Choroid plexus epithelial cell (primary cell): Measurements from ENCODE around the gene PPP1R13B.
"Not testable (repeated sequence)": the region's sequence is repeated elsewhere in the genome, so short reads cannot be mapped to it uniquely, and the experiment has no call there.

ENCODE experiments used
- DNase-seq: peaks from one replicate; pipeline ENCODE4 v3.0.0-alpha.2; 2010; ENCODE audit warnings: low read depth
- H3K4me3 ChIP-seq: 2 replicates; pipeline ENCODE4 v1.5.1; 2011; ENCODE audit warnings: low read depth, mild to moderate bottlenecking, control low read depth, low read length, moderate library complexity
- TF ChIP-seq, protein P1 (sequence below): conservative IDR thresholded peaks from 2 replicates; pipeline ENCODE4 v1.5.1; 2011; ENCODE audit warnings: low read depth, mild to moderate bottlenecking, control low read depth, inconsistent platforms, low read length, moderate library complexity

The PPP1R13B gene

DNA sequence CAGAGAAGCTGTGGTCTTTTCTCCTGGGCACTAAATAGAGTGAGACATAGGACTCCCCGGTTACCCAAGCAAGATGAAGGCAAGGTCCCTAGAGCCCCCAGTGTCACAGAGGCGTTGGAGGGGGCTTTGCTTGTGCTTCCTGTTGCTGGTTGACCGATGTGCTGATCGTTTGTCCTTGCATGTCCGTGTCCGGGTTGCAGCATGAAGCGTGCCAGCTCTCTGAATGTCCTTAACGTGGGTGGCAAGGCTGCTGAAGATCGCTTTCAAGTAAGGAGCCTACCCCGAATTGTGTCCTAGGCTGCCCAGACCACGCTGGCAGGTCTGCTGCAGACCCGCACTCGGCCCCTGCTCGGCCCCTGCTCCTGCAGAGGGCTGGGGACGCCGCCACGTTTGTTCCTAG is 155.2 kb downstream of the PPP1R13B start:
- TF ChIP-seq, protein P1, sequence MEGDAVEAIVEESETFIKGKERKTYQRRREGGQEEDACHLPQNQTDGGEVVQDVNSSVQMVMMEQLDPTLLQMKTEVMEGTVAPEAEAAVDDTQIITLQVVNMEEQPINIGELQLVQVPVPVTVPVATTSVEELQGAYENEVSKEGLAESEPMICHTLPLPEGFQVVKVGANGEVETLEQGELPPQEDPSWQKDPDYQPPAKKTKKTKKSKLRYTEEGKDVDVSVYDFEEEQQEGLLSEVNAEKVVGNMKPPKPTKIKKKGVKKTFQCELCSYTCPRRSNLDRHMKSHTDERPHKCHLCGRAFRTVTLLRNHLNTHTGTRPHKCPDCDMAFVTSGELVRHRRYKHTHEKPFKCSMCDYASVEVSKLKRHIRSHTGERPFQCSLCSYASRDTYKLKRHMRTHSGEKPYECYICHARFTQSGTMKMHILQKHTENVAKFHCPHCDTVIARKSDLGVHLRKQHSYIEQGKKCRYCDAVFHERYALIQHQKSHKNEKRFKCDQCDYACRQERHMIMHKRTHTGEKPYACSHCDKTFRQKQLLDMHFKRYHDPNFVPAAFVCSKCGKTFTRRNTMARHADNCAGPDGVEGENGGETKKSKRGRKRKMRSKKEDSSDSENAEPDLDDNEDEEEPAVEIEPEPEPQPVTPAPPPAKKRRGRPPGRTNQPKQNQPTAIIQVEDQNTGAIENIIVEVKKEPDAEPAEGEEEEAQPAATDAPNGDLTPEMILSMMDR, result no peak
- no peak for DNase-seq
- H3K4me3 ChIP-seq, result no peak overlapping the region

DNA sequence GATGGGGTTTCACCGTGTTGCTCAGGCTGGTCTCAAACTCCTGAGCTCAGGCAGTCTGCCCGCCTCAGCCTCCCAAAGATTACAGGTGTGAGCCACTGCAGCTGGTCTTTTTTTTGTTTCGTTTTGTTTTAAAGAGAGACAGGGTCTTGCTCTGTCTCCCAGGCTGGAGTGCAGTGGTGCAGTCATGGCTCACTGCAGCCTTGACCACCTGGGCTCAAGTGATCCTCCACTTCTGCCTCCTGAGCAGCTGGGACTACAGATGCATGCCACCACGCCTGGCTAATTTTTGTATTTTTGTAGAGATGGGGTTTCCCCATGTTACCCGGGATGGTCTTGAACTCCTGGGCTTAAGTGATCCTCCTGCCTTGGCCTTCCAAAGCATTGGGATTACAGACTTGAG is 155.7 kb downstream of the PPP1R13B start:
- DNase-seq, H3K4me3 ChIP-seq: not testable (repeated sequence)

DNA sequence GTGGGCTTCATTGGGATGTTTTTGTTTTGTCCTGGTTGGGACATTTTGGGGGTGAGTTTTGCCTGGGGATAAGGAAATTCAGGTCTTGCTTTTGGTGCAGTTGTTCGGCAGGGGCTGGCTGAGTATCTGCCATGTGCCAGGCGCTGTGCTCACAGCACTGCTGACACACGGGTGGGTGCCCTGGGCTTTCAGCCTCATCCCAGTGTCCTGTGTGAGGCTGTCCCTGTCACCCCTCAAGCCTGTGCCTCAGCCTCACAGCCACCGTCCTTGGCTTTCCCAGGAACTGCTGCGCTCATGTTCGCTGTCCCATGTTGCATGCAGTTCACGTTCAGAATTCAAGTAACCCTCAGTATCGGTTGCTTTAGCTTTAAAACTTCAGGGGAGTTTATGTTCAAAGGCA is 157.0 kb downstream of the PPP1R13B start:
- H3K4me3 ChIP-seq, result no peak overlapping the region
- DNase-seq, result no peak
- TF ChIP-seq, protein P1, result no peak

DNA sequence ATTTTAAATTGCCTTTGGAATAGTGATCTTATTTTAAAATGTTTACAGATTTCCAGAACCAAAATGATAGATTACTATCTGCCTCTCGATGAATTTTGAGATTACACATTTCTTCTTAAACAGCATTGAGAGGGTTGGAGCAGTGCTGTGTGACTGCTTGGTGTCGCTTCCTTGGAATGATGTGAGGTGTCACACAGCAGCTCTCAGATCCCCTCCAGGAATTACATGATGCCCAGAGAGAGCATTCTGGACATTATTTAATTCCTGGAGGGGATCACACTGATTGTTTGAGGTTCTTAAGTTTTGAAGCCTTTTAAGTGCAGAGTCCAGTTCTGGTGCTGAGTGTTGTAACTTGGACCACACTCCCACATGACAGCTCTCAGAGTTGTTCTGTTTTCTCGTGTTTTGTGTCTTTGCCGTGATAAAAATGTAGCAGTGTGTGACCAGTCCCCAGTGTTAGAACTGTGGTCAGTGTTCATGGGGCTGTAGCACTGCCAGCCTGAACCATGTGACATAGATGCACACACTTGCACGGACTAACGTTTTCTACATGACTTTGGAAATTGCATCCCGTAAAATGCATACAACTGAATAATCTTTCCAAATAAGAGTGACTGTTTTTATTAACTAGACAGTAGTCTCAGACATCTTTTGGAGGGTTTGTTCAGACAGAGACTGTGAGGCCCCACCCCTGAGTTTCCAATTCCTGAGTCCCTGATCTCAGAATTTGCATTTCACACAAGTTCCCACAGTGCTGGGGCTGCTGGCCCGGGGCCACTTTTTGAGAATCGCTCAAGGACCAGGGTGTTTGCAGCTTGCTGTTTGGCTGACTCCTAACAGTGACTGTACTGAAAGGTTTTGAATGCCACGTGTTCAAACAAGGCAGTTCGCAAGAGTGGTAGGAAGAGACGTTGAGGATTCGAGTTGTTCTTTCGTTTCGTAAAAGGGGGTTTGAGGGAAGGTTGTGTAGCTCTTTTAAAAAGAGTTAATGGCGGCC is 158.2 kb downstream of the PPP1R13B start:
- TF ChIP-seq, protein P1, result no peak
- no peak overlapping the region for H3K4me3 ChIP-seq
- DNase-seq, result peak; percentile 54

DNA sequence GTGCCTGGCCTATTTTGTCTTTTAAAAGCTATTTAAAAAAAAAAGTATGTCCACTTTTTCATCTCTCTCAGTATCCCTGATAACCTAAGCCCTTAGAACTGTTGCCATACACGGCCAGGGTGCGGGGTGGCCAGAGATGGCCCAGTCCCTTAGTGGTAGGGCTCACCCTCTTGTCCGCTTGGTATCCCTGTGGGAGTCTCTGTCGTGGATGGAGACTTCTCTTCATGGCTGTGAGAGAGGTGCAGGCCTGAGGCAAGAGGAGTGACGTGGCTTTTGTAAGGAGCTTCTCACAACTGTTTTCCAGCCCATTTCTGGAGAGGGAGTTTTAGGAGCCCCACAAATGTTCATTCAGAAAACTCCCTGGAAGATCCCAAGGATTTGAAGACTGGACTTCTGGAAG is 158.9 kb downstream of the PPP1R13B start:
- no peak overlapping the region for H3K4me3 ChIP-seq
- no peak for DNase-seq
- TF ChIP-seq, protein P1, result no peak

DNA sequence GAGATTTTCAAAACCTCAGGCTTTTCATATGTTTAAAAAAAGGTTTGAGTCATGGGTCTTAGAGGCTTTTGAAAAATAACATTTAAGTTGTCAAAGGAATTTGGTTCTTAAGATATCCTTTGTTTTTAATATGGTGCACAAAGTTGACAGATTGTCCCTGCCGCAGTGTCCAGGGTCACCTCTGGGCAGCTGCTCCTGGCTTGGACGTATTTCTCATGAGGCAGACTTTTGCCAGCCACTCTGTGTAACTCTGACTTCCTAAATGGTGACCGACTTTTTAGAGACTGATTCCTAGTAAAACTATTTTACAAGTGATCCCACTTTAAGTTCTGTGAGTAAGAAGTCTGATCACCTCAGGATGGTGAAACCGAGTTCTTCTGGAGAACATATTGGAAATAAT is 159.7 kb downstream of the PPP1R13B start:
- no peak overlapping the region for H3K4me3 ChIP-seq
- DNase-seq, result no peak
- TF ChIP-seq, protein P1, result no peak

DNA sequence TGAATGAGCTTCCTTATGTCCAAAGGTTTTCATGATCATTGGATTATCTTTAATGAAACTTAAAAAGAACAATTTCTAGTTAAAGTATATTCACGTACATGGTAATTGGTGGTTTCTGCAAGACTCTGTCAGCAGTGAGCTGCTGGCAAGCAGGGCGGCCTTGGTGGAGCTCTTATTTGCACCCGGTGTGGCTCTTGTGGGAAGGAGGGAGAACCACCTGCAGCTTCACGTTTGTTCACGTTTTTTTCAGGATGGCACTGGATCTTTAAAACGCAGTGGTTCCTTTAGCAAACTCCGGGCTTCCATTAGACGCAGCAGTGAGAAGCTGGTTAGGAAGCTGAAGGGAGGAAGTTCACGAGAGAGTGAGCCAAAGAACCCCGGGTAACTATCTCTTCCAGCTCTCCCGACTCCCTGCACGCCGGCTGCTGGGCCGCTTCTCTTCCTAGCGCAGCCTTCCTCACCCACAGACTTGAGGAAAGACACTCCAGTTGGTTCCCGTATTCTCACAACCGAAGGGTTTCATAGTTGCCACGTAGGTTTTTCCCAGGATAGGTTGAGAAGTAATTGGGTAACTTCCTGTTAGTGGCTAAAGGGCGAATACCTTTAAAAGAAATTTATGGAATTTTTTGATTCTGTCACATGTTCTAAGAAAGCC is 160.4 kb downstream of the PPP1R13B start:
- TF ChIP-seq, protein P1, result no peak
- DNase-seq, result peak; percentile 87
- H3K4me3 ChIP-seq, result no peak overlapping the region
